HuH-7.5 (cell line): ENCODE data around the gene MRPS5.
"Not testable (repeated sequence)": the region's sequence is repeated elsewhere in the genome, so short reads cannot be mapped to it uniquely, and the experiment has no call there.

Source experiments
- DNase-seq: peaks from one replicate; pipeline ENCODE4 v3.0.0; 2011; ENCODE audit warnings: low spot score

The MRPS5 gene

GRCh38 chr2:95121407-95122196 is at the start of gene MRPS5:
Gene MRPS5 (minus strand): TSS chr2:95121808. CDS start chr2:95121791, 17 bp downstream.
- DNase-seq = peak; percentile 85

- DNase-seq = no peak
These were observed 44.6 kb upstream of the MRPS5 start for GRCh38 chr2:95166065-95166763.

- DNase-seq = peak; percentile 96
These were observed 43.9 kb upstream of the MRPS5 start, which contains the start of gene ZNF2 for GRCh38 chr2:95165371-95166064. Gene ZNF2 (plus strand): TSS chr2:95165809. CDS start chr2:95176227, 10,418 bp downstream.

GRCh38 chr2:95165030-95165370 is 43.4 kb upstream of the MRPS5 start:
- DNase-seq = no peak

- DNase-seq = peak; percentile 66
These were observed 38.3 kb upstream of the MRPS5 start, which contains the start of gene ZNF514 for GRCh38 chr2:95159690-95160449. Gene ZNF514 (minus strand): TSS chr2:95159848. CDS start chr2:95153253, 6,595 bp downstream.

GRCh38 chr2:95158891-95159619 is 37.4 kb upstream of the MRPS5 start:
- peak; percentile 53 for DNase-seq

- no peak for DNase-seq
These were observed 36.8 kb upstream of the MRPS5 start for GRCh38 chr2:95158441-95158840.

GRCh38 chr2:95149397-95149984 is 27.9 kb upstream of the MRPS5 start:
- DNase-seq = no peak

- no peak for DNase-seq
These were observed 22.2 kb upstream of the MRPS5 start for GRCh38 chr2:95143838-95144237.

GRCh38 chr2:95138702-95139101 is 17.1 kb upstream of the MRPS5 start:
- no peak for DNase-seq

GRCh38 chr2:95122197-95122551 is 566 bp upstream of the MRPS5 start:
- no peak for DNase-seq

- DNase-seq = no peak
These were observed 558 bp downstream of the MRPS5 start for GRCh38 chr2:95121093-95121406.

GRCh38 chr2:95115418-95115817 is 6.2 kb downstream of the MRPS5 start:
- peak; percentile 70 for DNase-seq

GRCh38 chr2:95113464-95113863 is 8.1 kb downstream of the MRPS5 start:
- DNase-seq = no peak

- no peak for DNase-seq
These were observed 11.2 kb downstream of the MRPS5 start for GRCh38 chr2:95110395-95110794.

GRCh38 chr2:95109260-95109659 is 12.3 kb downstream of the MRPS5 start:
- DNase-seq = no peak

GRCh38 chr2:95106081-95106480 is 15.5 kb downstream of the MRPS5 start:
- DNase-seq = no peak

GRCh38 chr2:95104606-95105005 is 17.0 kb downstream of the MRPS5 start:
- no peak for DNase-seq

- DNase-seq = no peak
These were observed 21.7 kb downstream of the MRPS5 start for GRCh38 chr2:95099910-95100309.

- not testable (repeated sequence) for DNase-seq
These were observed 23.3 kb downstream of the MRPS5 start for GRCh38 chr2:95098273-95098672.

- no peak for DNase-seq
These were observed 29.6 kb downstream of the MRPS5 start for GRCh38 chr2:95091885-95092555.
